NCI-H82 treated with DMSO at 0.1 percent for 48 hours (cell line): ENCODE data around the gene GRB7.

Source experiments
- DNase-seq: peaks from one replicate; lab custom pipeline; 2025; ENCODE audit not compliant: unreplicated experiment; lab: John Stamatoyannopoulos, UW

GRB7 gene

GRCh38 chr17:39794249-39794970 is 56.7 kb downstream of the GRB7 start:
- DNase-seq, result no peak
